Measurements from ENCODE around the gene RGS16. TPM values are rescaled to one million over a fixed set of nuclear protein-coding genes. Genes with fewer than 3 reads are reported as not detected.

RGS16 gene
- total RNA-seq, 4 donors from 2014 or later: 1.1 to 2.2 (median 1.3) TPM

DNA sequence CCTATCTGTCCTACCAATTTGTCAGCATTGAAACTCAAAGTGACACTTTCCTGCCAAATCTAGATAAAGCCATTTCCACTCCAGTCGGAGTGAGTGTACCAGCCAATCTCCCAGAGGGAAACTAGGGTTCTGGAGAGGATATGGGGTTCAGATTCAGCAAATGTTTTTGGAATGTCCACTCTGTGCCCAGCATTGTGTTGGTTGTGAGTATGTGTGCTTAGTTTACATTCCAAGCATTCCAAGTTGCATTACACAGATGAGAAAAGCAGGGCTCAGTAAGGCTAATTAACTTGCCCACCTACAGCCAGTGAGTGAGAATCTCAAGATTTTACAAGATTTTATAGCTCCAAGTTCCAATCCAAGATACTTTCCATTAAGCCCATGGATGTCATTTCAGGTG lies 26.4 kb upstream of the RGS16 start:
- intact Hi-C loops (cut with DNase I): no loop called here
- no peaks in the 10 kb centered on the region for H3K36me3 ChIP-seq
- no peaks in the 10 kb centered on the region for H3K27me3 ChIP-seq
- no peaks in the 10 kb centered on the region for H3K9me3 ChIP-seq
- H3K4me3 ChIP-seq: no peak overlapping the region
- no peak overlapping the region for H3K27ac ChIP-seq
- TF ChIP-seq POLR2A (IDR thresholded peaks at IDR 0.05): no peak
- TF ChIP-seq, protein P1, sequence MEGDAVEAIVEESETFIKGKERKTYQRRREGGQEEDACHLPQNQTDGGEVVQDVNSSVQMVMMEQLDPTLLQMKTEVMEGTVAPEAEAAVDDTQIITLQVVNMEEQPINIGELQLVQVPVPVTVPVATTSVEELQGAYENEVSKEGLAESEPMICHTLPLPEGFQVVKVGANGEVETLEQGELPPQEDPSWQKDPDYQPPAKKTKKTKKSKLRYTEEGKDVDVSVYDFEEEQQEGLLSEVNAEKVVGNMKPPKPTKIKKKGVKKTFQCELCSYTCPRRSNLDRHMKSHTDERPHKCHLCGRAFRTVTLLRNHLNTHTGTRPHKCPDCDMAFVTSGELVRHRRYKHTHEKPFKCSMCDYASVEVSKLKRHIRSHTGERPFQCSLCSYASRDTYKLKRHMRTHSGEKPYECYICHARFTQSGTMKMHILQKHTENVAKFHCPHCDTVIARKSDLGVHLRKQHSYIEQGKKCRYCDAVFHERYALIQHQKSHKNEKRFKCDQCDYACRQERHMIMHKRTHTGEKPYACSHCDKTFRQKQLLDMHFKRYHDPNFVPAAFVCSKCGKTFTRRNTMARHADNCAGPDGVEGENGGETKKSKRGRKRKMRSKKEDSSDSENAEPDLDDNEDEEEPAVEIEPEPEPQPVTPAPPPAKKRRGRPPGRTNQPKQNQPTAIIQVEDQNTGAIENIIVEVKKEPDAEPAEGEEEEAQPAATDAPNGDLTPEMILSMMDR (IDR thresholded peaks at IDR 0.05): no peak
- H3K4me1 ChIP-seq: peaks cover 0 to 32% (median 0%) of the 10 kb centered on the region in 3 donors
- no peak for DNase-seq
- WGBS, 2 donors: 71 to 100% methylated on average over 1 of the region's 1 CpG

DNA sequence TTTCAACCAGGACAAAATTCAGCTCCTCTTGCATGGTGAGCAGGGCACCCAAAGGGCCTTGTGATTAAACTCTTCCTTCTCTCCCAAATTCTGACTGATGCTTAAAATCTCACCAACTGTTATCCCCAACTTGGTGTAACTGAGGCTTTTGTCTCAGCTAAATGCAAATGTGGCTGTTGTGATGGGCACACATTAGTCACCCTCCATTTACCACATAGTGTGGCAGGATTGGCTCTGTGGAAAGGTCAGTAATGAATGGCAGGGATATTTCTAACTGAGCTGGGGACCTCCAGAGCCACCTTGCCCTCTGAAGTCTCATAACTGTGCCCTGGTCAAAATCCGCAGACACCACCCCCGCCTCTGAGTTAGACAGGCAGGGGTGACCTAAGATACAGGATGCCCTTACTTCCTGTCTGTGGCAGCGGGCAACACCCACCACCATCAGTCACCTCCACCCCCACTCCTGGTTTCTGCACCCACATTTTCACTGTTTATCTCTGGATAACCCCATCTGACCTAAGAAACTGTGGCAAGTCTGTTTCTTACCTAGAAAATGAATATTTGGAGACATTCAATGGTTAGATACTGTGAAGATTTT lies 25.4 kb upstream of the RGS16 start:
- no peaks in the 10 kb centered on the region for H3K36me3 ChIP-seq
- H3K27ac ChIP-seq: no peak overlapping the region
- no peak for DNase-seq
- WGBS, 2 donors: 58 to 73% methylated on average over 3 of the region's 3 CpGs
- H3K4me1 ChIP-seq: peaks cover 0 to 38% (median 0%) of the 10 kb centered on the region in 3 donors
- H3K9me3 ChIP-seq: no peaks in the 10 kb centered on the region
- intact Hi-C loops (cut with DNase I): no loop called here
- TF ChIP-seq POLR2A (IDR thresholded peaks at IDR 0.05): no peak
- TF ChIP-seq, protein P1 (IDR thresholded peaks at IDR 0.05): no peak
- no peak overlapping the region for H3K4me3 ChIP-seq
- no peaks in the 10 kb centered on the region for H3K27me3 ChIP-seq

DNA sequence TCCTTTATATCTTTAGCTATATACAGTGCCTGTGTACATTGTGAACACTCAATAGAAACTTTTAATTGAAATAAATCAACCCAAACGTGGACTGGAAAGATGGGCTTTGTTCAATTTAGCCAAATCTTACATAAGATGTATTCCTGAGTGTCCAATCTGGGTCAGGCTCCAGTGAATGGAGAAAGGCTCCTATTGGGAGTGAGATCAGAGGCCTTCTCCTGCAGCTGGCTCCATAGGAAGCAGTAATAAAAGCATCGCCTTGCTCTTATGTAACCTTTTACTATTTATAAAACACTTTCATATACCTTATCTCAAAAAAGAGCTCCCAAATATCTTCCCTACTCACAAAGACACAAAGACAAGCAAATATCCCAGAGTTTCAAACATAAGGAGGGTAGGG lies 24.9 kb upstream of the RGS16 start:
- no peak for DNase-seq
- Histone ChIP-seq H3K9me3 (no peaks in the 10 kb centered on the region), H3K4me1 (peaks cover 0 to 38% (median 0%) of the 10 kb centered on the region in 3 donors), H3K4me3 (no peak overlapping the region), H3K27me3 (no peaks in the 10 kb centered on the region), H3K27ac (no peak overlapping the region), H3K36me3 (no peaks in the 10 kb centered on the region)
- intact Hi-C loops (cut with DNase I): no loop called here
- 61 to 82% methylated on average over 2 of the region's 2 CpGs for WGBS, 2 donors
- TF ChIP-seq, protein P1 (IDR thresholded peaks at IDR 0.05): no peak
- no peak for TF ChIP-seq POLR2A (IDR thresholded peaks at IDR 0.05)

DNA sequence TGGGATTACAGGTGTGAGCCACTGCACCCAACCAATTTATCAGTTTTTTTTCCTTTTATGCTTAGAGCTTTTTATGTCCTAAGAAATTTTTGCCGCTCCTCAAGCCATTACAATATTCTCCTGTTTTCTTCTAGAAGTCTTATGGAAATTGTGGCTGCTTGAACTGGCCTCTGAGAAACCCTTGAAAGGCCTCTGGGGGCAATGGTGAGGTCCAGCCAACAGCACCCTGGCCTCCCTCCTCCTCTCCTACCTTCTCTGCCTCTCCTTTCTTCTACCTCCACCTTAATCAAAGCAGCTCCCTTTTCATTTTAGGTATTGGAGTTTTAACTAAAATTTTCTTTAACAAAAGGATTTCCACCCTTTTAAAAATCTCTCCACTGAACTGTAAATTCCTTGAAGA lies 24.5 kb upstream of the RGS16 start:
- intact Hi-C loops (cut with DNase I): no loop called here
- no peak overlapping the region for H3K27ac ChIP-seq
- TF ChIP-seq POLR2A (IDR thresholded peaks at IDR 0.05): no peak
- TF ChIP-seq, protein P1 (IDR thresholded peaks at IDR 0.05): no peak
- peaks cover 0 to 38% (median 0%) of the 10 kb centered on the region in 3 donors for H3K4me1 ChIP-seq
- no peak for DNase-seq
- no peaks in the 10 kb centered on the region for H3K27me3 ChIP-seq
- no peaks in the 10 kb centered on the region for H3K9me3 ChIP-seq
- no peak overlapping the region for H3K4me3 ChIP-seq
- WGBS, 2 donors: 100% methylated on average over 1 of the region's 1 CpG
- no peaks in the 10 kb centered on the region for H3K36me3 ChIP-seq

DNA sequence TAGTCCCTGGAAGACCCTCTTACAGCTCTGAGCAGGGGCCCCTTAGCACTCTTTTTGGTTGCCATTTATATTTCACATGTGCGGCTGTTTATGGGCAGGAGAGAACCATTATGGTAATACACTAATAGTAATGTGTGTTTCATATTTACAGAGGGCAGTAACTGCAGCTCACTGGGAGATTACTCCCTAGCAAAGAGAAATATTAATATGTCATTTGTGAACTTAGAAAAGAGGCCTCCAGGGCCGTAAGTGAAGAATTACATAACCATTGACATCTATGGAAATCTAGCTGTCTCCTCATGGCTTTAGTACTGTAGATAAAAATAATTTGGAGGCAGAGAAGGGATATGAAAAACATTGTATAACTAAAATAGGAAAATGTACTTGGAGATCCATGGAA lies 23.4 kb upstream of the RGS16 start:
- Histone ChIP-seq H3K9me3 (no peaks in the 10 kb centered on the region), H3K27me3 (no peaks in the 10 kb centered on the region), H3K36me3 (no peaks in the 10 kb centered on the region), H3K27ac (no peak overlapping the region), H3K4me3 (no peak overlapping the region), H3K4me1 (peaks cover 0 to 45% (median 0%) of the 10 kb centered on the region in 3 donors)
- no peak for TF ChIP-seq POLR2A (IDR thresholded peaks at IDR 0.05)
- TF ChIP-seq, protein P1 (IDR thresholded peaks at IDR 0.05): no peak
- 72 to 84% methylated on average over 2 of the region's 2 CpGs for WGBS, 2 donors
- DNase-seq: no peak
- intact Hi-C loops (cut with DNase I): no loop called here
